Measurements from ENCODE around the gene NAXE. TPM values are rescaled to one million over a fixed set of nuclear protein-coding genes. Genes with fewer than 3 reads are reported as not detected.
"Not testable (repeated sequence)": the region's sequence is repeated elsewhere in the genome, so short reads cannot be mapped to it uniquely, and the experiment has no call there.

NAXE gene
- total and polyA plus RNA-seq, 5 experiments from 2014 or later = 39.7 to 124 (median 85.6) TPM

GRCh38 chr1:156552937-156553336 is 38.6 kb upstream of the NAXE start:
- H3K9me3 Mint-ChIP-seq, DNase-seq, ATAC-seq, H3K4me3 Mint-ChIP-seq, H3K27me3 Mint-ChIP-seq, H3K36me3 Mint-ChIP-seq: not testable (repeated sequence)
- POLR2A ChIA-PET = interaction anchor here (0.6 kb wide), 1 partner anchor 45 kb away, joined by 4 read pairs; no protein-coding TSS in a partner anchor
- Mint-ChIP-seq H3K27ac (peak overlapping the region in 4 of 10 donors; percentile 5 to 47 (median 36)), H3K4me1 (peaks cover 0 to 26% (median 3%) of the 10 kb centered on the region in 4 donors)

- H3K36me3 Mint-ChIP-seq = no peaks in the 10 kb centered on the region
- DNase-seq (no peak), ATAC-seq (no peak)
- H3K4me1 Mint-ChIP-seq = peaks cover 0 to 26% (median 3%) of the 10 kb centered on the region in 4 donors
- POLR2A ChIA-PET = no interaction called here
- no peak overlapping the region for H3K27ac Mint-ChIP-seq
- no peaks in the 10 kb centered on the region for H3K9me3 Mint-ChIP-seq
- no peak overlapping the region for H3K4me3 Mint-ChIP-seq
- H3K27me3 Mint-ChIP-seq = no peaks in the 10 kb centered on the region
Measured at GRCh38 chr1:156553860-156554485, 37.6 kb upstream of the NAXE start.

- H3K27me3 Mint-ChIP-seq = no peaks in the 10 kb centered on the region
- no peaks in the 10 kb centered on the region for H3K9me3 Mint-ChIP-seq
- ATAC-seq = no peak
- no peaks in the 10 kb centered on the region for H3K36me3 Mint-ChIP-seq
- no peak for DNase-seq
- POLR2A ChIA-PET = no interaction called here
- no peak overlapping the region for H3K4me3 Mint-ChIP-seq
- H3K27ac Mint-ChIP-seq = no peak overlapping the region
- H3K4me1 Mint-ChIP-seq = peaks cover 0 to 22% (median 3%) of the 10 kb centered on the region in 4 donors
Measured at GRCh38 chr1:156554971-156555370, 36.6 kb upstream of the NAXE start.

- POLR2A ChIA-PET = interaction anchor here (0.6 kb wide), 1 partner anchor 209 kb away, joined by 7 read pairs; no protein-coding TSS in a partner anchor
- no peak overlapping the region for H3K4me3 Mint-ChIP-seq
- H3K4me1 Mint-ChIP-seq = peaks cover 0 to 22% (median 3%) of the 10 kb centered on the region in 4 donors
- H3K9me3 Mint-ChIP-seq = no peaks in the 10 kb centered on the region
- no peak overlapping the region for H3K27ac Mint-ChIP-seq
- ATAC-seq (no peak), DNase-seq (no peak)
- H3K27me3 Mint-ChIP-seq = no peaks in the 10 kb centered on the region
- no peaks in the 10 kb centered on the region for H3K36me3 Mint-ChIP-seq
Measured at GRCh38 chr1:156555715-156556114, 35.9 kb upstream of the NAXE start.

- ATAC-seq (no peak), DNase-seq (no peak)
- H3K27ac Mint-ChIP-seq = peak overlapping the region in 1 of 10 donors; percentile 38
- H3K27me3 Mint-ChIP-seq = no peaks in the 10 kb centered on the region
- H3K4me3 Mint-ChIP-seq = no peak overlapping the region
- no peaks in the 10 kb centered on the region for H3K9me3 Mint-ChIP-seq
- POLR2A ChIA-PET = interaction anchor here (0.6 kb wide), 1 partner anchor 210 kb away, joined by 7 read pairs; no protein-coding TSS in a partner anchor
- peaks cover 0 to 20% (median 3%) of the 10 kb centered on the region in 4 donors for H3K4me1 Mint-ChIP-seq
- no peaks in the 10 kb centered on the region for H3K36me3 Mint-ChIP-seq
Measured at GRCh38 chr1:156556354-156556753, 35.2 kb upstream of the NAXE start.

- H3K36me3 Mint-ChIP-seq = no peaks in the 10 kb centered on the region
Measured at GRCh38 chr1:156559086-156559796, 32.3 kb upstream of the NAXE start.

GRCh38 chr1:156559797-156560385 is 31.7 kb upstream of the NAXE start:
- no peaks in the 10 kb centered on the region for H3K27me3 Mint-ChIP-seq
- H3K27ac Mint-ChIP-seq = peak overlapping the region in 2 of 10 donors; percentile 1 to 18
- no peaks in the 10 kb centered on the region for H3K36me3 Mint-ChIP-seq
- POLR2A ChIA-PET = interaction anchor here (0.6 to 1.1 kb wide), 2 partner anchors 13 to 1437 kb away, joined by 3 read pairs; partner anchors contain the start of gene IQGAP3
- ATAC-seq (no peak), DNase-seq (no peak)
- H3K4me1 Mint-ChIP-seq = no peaks in the 10 kb centered on the region
- no peak overlapping the region for H3K4me3 Mint-ChIP-seq
- H3K9me3 Mint-ChIP-seq = no peaks in the 10 kb centered on the region

More at GRCh38 chr1:156559086-156559796, 32.3 kb upstream of the NAXE start:
- no peaks in the 10 kb centered on the region for H3K9me3 Mint-ChIP-seq
- H3K27me3 Mint-ChIP-seq = no peaks in the 10 kb centered on the region
- POLR2A ChIA-PET = interaction anchor here (0.6 to 1.1 kb wide), 2 partner anchors 13 to 1437 kb away, joined by 3 read pairs; partner anchors contain the start of gene IQGAP3
- H3K4me3 Mint-ChIP-seq = no peak overlapping the region
- H3K27ac Mint-ChIP-seq = no peak overlapping the region
- ATAC-seq (no peak), DNase-seq (no peak)
- no peaks in the 10 kb centered on the region for H3K4me1 Mint-ChIP-seq

- no peak overlapping the region for H3K27ac Mint-ChIP-seq
- H3K27me3 Mint-ChIP-seq = no peaks in the 10 kb centered on the region
- H3K36me3 Mint-ChIP-seq = no peaks in the 10 kb centered on the region
- POLR2A ChIA-PET = no interaction called here
- no peak overlapping the region for H3K4me3 Mint-ChIP-seq
- H3K9me3 Mint-ChIP-seq = no peaks in the 10 kb centered on the region
- no peaks in the 10 kb centered on the region for H3K4me1 Mint-ChIP-seq
- ATAC-seq = no peak
- DNase-seq = no peak
Measured at GRCh38 chr1:156560585-156561163, 30.9 kb upstream of the NAXE start.

GRCh38 chr1:156565519-156565918 is 26.1 kb upstream of the NAXE start:
- no peaks in the 10 kb centered on the region for H3K36me3 Mint-ChIP-seq
- H3K27me3 Mint-ChIP-seq = peaks cover 0 to 9% (median 5%) of the 10 kb centered on the region in 5 donors
- H3K4me3 Mint-ChIP-seq = no peak overlapping the region
- POLR2A ChIA-PET = interaction anchor here (1.9 kb wide), 1 partner anchor 65 kb away, joined by 10 read pairs; the partner anchor contains the start of gene MEF2D
- DNase-seq = no peak
- ATAC-seq = no peak
- peak overlapping the region in 1 of 10 donors; percentile 4 for H3K27ac Mint-ChIP-seq
- H3K4me1 Mint-ChIP-seq = no peaks in the 10 kb centered on the region
- H3K9me3 Mint-ChIP-seq = no peaks in the 10 kb centered on the region

- Mint-ChIP-seq H3K4me1 (peaks cover 0 to 5% (median 3%) of the 10 kb centered on the region in 4 donors), H3K9me3 (no peaks in the 10 kb centered on the region), H3K27ac (no peak overlapping the region), H3K36me3 (no peaks in the 10 kb centered on the region), H3K27me3 (peaks cover 7 to 16% (median 11%) of the 10 kb centered on the region in 5 donors), H3K4me3 (no peak overlapping the region)
- no peak for ATAC-seq
- POLR2A ChIA-PET = interaction anchor here (1.9 kb wide), 1 partner anchor 66 kb away, joined by 10 read pairs; the partner anchor contains the start of gene MEF2D
- DNase-seq = no peak
Measured at GRCh38 chr1:156566436-156566835, 25.1 kb upstream of the NAXE start.

- Mint-ChIP-seq H3K27ac (no peak overlapping the region), H3K36me3 (no peaks in the 10 kb centered on the region), H3K4me3 (peak overlapping the region in 6 of 10 donors; percentile 23 to 92 (median 42)), H3K9me3 (no peaks in the 10 kb centered on the region), H3K27me3 (peaks cover 16 to 37% (median 28%) of the 10 kb centered on the region in 5 donors), H3K4me1 (peaks cover 12 to 20% (median 17%) of the 10 kb centered on the region in 4 donors)
- ATAC-seq = no peak
- DNase-seq = no peak
- POLR2A ChIA-PET = interaction anchor here (0.6 to 2.5 kb wide), 5 partner anchors 11 to 613 kb away, joined by 3 to 12 read pairs (median 5); no protein-coding TSS in a partner anchor
Measured at GRCh38 chr1:156571261-156571852, 20.2 kb upstream of the NAXE start.
